NCI-H446 treated with DMSO at 0.1 percent for 48 hours (cell line): ENCODE measurements around the gene TMEM190.

Experiments used
- DNase-seq: peaks from one replicate; lab custom pipeline; 2025; lab: John Stamatoyannopoulos, UW

Gene TMEM190

GRCh38 chr19:55423225-55424005 lies 46.8 kb downstream of the TMEM190 start:
- DNase-seq, result no peak

GRCh38 chr19:55424518-55424917 lies 47.9 kb downstream of the TMEM190 start:
- no peak for DNase-seq

- DNase-seq, result no peak
Observed at GRCh38 chr19:55426042-55426441, 49.4 kb downstream of the TMEM190 start.
